Motor neuron (in vitro differentiated cells): Measurements from ENCODE around the gene SERTAD4. TPM values are rescaled to one million over a fixed set of nuclear protein-coding genes. Genes with fewer than 3 reads are reported as not detected.
"Not testable (repeated sequence)": the region's sequence is repeated elsewhere in the genome, so short reads cannot be mapped to it uniquely, and the experiment has no call there.

Experiments used
- ATAC-seq, 8 experiments: fragments of 200-7000 bp; cut with Tn5 transposase; replicated peaks in 6 of 8; 2 replicates each; pipeline ENCODE4 v1.8.0; 2021; ENCODE audit warnings: mild to moderate bottlenecking in 8 of 8, moderate library complexity in 8 of 8
- H3K27ac ChIP-seq, 2 donors: fragments of 250-450 bp; sonication (Bioruptor Pico); 2 replicates each; pipeline ENCODE4 v1.9.0; 2021; ENCODE audit warnings: antibody characterized with exemption in 2 of 2, mild to moderate bottlenecking in 2 of 2, moderate library complexity in 1 of 2
- H3K4me1 ChIP-seq, 2 donors: fragments of 250-450 bp; sonication (Bioruptor Pico); replicated peaks in 1 of 2; 2 replicates each; pipeline ENCODE4 v1.6.1; 2021; ENCODE audit warnings: antibody characterized with exemption in 2 of 2, mild to moderate bottlenecking in 2 of 2, moderate library complexity in 1 of 2
- H3K4me3 ChIP-seq, 5 donors: fragments of 250-450 bp; sonication (Bioruptor Pico); 2 replicates each; pipeline ENCODE4 v1.9.0; 2021; ENCODE audit warnings: antibody characterized with exemption in 5 of 5, mild to moderate bottlenecking in 5 of 5, moderate library complexity in 4 of 5
- WGBS, 10 experiments: fragments of 450-650 bp; shearing (Covaris generic); methylation state at CpG; one replicate each; pipeline ENCODE4 v1.0.0; 2022; 5-methylcytosine and 5-hydroxymethylcytosine counted together
- in situ Hi-C, 9 experiments: fragments of 400-800 bp; cut with MboI; loops; one replicate each; pipeline ENCODE4 v1.15.0; 2021; ENCODE audit warnings: low sequenced_read_pairs in 9 of 9, low pct_unique_long_range_greater_than_20kb in 2 of 9; ENCODE audit not compliant: unreplicated experiment in 9 of 9
- total RNA-seq, 8 experiments: library from RNA; unstranded; fragments of 300-600 nt; gene quantifications; 2 replicates each; pipeline versions ENCODE4 v1.2.3 to v1.2.4, GENCODE V29; 2022

The SERTAD4 gene
- total RNA-seq, result 10 to 100 TPM in 1 of 8 experiments, 1 to 10 TPM in 6, under 1 TPM in 1; 0.56 to 15.5 (median 5.5) TPM

- no CpG with 5 or more reads among the region's 81 CpGs for WGBS, 10 experiments
- H3K27ac ChIP-seq, result peak within 1 kb of the TSS; percentile 9 to 57
Observed at GRCh38 chr1:210232511-210233215, at the start of gene SERTAD4. Gene SERTAD4 (plus strand): TSS chr1:210232796. CDS start chr1:210237961, 5,165 bp downstream.

GRCh38 chr1:210185063-210185462, 47.5 kb upstream of the SERTAD4 start:
- Histone ChIP-seq H3K4me3 (no peak overlapping the region), H3K27ac (no peak overlapping the region), H3K4me1 (no peaks in the 10 kb centered on the region)
- no peak for ATAC-seq
- in situ Hi-C loops, result no loop called here
- 0 to 75% (median 53%) methylated on average over 1 to 2 of the region's 2 CpGs; no CpG with 5 or more reads in 1 of the 10 experiments for WGBS, 10 experiments

More at GRCh38 chr1:210232511-210233215, at the start of gene SERTAD4:
- peak; percentile 59 to 84 (median 77) for ATAC-seq
- peak within 1 kb of the TSS; percentile 47 to 82 (median 60) for H3K4me3 ChIP-seq
- peaks cover 25 to 32% of the 10 kb centered on the region in 2 donors for H3K4me1 ChIP-seq
- in situ Hi-C loops, result no loop called here

DNA sequence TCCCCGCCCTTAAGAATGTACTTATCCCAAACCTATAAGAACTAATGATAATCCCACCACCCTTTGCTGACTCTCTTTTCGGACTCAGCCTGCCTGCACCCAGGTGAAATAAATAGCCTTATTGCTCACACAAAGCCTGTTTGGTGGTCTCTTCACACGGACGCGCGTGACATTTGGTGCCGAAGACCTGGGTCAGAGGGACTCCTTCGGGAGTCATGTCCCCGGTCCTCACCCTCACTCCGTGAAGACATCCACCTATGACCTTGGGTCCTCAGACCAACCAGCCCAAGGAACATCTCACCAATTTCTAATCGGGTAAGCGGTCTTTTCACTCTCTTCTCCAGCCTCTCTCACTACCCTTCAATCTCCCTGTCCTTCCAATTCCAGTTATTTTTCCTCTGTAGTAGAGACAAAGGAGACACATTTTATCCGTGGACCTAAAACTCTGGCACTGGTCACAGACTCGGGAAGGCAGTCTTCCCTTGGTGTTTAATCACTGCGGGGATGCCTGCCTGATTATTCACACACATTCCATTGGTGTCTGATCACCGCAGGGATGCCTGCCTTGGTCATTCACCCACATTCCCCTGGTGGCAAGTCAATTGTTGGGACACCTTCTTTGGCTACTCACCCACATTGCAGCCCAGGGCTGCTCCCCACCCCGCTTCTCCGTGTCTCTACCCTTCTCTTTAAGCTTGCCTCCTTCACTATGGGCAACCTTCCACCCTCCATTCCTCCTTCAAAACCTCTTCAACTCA, 44.6 kb upstream of the SERTAD4 start:
- in situ Hi-C loops, result not testable (repeated sequence)
- 27 to 100% (median 76%) methylated on average over 1 to 17 of the region's 18 CpGs for WGBS, 10 experiments

DNA sequence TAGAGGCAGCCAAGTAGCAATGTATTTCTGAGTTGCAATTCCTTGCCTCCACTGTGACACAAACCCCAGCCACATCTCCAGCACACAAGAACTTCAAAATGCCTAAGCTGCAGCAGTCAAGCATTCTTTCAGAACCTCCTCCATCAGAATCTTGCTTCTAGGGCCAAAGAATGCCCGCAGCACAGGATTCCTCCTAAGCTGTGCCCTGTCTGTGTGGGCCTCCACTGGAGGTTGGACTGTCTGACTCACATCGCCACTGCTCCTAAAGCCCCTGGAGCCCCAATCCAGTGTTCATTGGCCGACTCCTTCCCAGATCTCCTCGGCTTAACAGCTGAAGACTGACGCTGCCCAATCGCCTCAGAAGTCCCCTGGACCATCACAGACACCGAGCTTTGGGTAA, 43.2 kb upstream of the SERTAD4 start:
- H3K4me1 ChIP-seq, result no peaks in the 10 kb centered on the region
- in situ Hi-C loops, result no loop called here
- H3K4me3 ChIP-seq, result no peak overlapping the region
- 76 to 100% (median 89%) methylated on average over 1 to 7 of the region's 7 CpGs; no CpG with 5 or more reads in 3 of the 10 experiments for WGBS, 10 experiments
- no peak for ATAC-seq
- H3K27ac ChIP-seq, result no peak overlapping the region

More for the DNA sequence above, 44.6 kb upstream of the SERTAD4 start:
- not testable (repeated sequence) for ATAC-seq, H3K27ac ChIP-seq, H3K4me3 ChIP-seq, H3K4me1 ChIP-seq

- in situ Hi-C loops, result no loop called here
- Histone ChIP-seq H3K4me3 (no peak overlapping the region), H3K4me1 (no peaks in the 10 kb centered on the region), H3K27ac (no peak overlapping the region)
- ATAC-seq, result no peak
- WGBS, 10 experiments, result 27 to 100% (median 77%) methylated on average over 1 to 8 of the region's 8 CpGs
Observed at GRCh38 chr1:210195635-210196160, 36.9 kb upstream of the SERTAD4 start.

DNA sequence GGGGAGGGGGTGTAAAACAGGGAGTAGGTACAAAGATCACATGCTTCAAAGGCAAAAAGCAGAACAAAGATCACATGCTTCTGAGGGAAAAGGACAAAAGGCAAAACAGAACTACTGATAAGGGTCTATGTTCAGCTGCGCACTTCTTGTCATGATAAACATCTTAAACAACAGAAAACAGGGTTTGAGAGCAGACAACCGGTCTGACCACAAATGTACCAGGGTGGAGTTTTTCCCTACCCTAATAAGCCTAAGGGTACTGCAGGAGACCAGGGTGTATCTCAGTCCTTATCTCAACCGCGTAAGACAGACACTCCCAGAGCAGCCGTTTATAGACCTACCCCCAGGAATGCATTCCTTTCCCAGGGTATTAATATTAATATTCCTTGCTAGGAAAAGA, 36.3 kb upstream of the SERTAD4 start:
- H3K4me1 ChIP-seq, in situ Hi-C loops, H3K4me3 ChIP-seq, ATAC-seq, H3K27ac ChIP-seq: not testable (repeated sequence)
- 54 to 100% (median 88%) methylated on average over 2 to 5 of the region's 5 CpGs; no CpG with 5 or more reads in 2 of the 10 experiments for WGBS, 10 experiments

- Histone ChIP-seq H3K4me3 (no peak overlapping the region), H3K27ac (no peak overlapping the region), H3K4me1 (no peaks in the 10 kb centered on the region)
- WGBS, 10 experiments, result 0 to 75% (median 51%) methylated on average over 1 to 3 of the region's 3 CpGs
- in situ Hi-C loops, result no loop called here
- ATAC-seq, result no peak
Observed at GRCh38 chr1:210198840-210199239, 33.8 kb upstream of the SERTAD4 start.

DNA sequence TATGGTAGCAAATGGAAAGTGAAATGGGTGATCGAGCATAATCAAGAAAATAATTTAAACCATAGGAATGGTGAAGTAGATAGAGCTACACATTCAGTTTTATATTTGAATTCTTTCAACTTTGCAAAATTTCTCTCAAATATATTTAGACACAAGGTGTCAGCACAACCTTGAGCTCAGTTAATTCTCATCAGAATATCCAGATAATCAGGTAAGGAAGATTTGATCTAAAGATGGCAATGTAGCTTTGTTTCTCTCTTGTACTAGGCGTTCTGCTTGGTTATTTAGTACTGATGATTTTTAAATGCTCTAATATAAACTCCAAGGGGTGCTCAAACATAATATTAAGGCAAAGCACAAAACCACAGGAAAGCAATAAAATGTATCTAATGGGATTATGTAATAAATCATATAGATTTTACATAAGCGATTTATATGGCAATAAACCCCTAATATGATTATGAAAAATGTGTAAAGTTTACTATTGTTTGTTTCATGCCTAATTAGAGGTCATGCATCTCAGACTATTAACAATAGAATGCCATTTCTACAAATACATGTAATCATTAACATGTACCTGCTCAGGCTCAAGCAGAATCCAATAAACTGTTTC, 32.4 kb upstream of the SERTAD4 start:
- Histone ChIP-seq H3K4me1 (no peaks in the 10 kb centered on the region), H3K27ac (no peak overlapping the region), H3K4me3 (no peak overlapping the region)
- in situ Hi-C loops, result no loop called here
- no peak for ATAC-seq
- WGBS, 10 experiments, result 10 to 73% (median 58%) methylated on average over 1 to 3 of the region's 3 CpGs; no CpG with 5 or more reads in 1 of the 10 experiments

DNA sequence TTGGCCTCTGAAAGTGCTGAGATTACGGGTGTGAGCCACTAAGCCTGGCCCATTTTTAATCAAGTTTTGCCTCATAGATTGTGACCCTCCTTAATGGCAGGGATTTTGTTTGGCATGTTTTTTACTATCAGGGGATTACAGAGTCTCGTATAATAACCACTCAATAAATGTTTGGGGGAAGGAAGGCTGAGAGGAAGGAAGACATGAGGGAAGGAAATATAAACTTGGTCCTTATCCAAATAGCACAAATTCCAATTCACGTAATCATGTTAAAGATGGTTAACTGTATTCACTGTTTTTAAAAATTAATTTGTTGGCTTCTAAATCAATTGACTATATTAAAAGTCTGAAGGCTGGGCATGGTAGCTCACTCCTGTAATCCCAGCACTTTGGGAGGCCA, 30.9 kb upstream of the SERTAD4 start:
- in situ Hi-C loops, result no loop called here
- no peak for ATAC-seq
- H3K4me3 ChIP-seq, result no peak overlapping the region
- 8 to 100% (median 89%) methylated on average over 1 to 3 of the region's 3 CpGs for WGBS, 10 experiments
- no peak overlapping the region for H3K27ac ChIP-seq
- no peaks in the 10 kb centered on the region for H3K4me1 ChIP-seq

GRCh38 chr1:210207597-210208450, 24.8 kb upstream of the SERTAD4 start:
- Histone ChIP-seq H3K4me3 (no peak overlapping the region), H3K27ac (no peak overlapping the region), H3K4me1 (no peaks in the 10 kb centered on the region)
- 32 to 100% (median 87%) methylated on average over 1 to 2 of the region's 2 CpGs for WGBS, 10 experiments
- in situ Hi-C loops, result no loop called here
- peak in 1 of 8 experiments; percentile 14 for ATAC-seq

- H3K4me1 ChIP-seq, result no peaks in the 10 kb centered on the region
- in situ Hi-C loops, result no loop called here
- no peak for ATAC-seq
- no peak overlapping the region for H3K4me3 ChIP-seq
- 27 to 100% (median 87%) methylated on average over 1 to 8 of the region's 8 CpGs; no CpG with 5 or more reads in 3 of the 10 experiments for WGBS, 10 experiments
- no peak overlapping the region for H3K27ac ChIP-seq
Observed at GRCh38 chr1:210213335-210213734, 19.3 kb upstream of the SERTAD4 start.
